ENCODE measurements around the gene TLK1.
A peak's percentile ranks its signal among the peaks of the same experiment; 100 is the strongest.

TLK1 gene

DNA sequence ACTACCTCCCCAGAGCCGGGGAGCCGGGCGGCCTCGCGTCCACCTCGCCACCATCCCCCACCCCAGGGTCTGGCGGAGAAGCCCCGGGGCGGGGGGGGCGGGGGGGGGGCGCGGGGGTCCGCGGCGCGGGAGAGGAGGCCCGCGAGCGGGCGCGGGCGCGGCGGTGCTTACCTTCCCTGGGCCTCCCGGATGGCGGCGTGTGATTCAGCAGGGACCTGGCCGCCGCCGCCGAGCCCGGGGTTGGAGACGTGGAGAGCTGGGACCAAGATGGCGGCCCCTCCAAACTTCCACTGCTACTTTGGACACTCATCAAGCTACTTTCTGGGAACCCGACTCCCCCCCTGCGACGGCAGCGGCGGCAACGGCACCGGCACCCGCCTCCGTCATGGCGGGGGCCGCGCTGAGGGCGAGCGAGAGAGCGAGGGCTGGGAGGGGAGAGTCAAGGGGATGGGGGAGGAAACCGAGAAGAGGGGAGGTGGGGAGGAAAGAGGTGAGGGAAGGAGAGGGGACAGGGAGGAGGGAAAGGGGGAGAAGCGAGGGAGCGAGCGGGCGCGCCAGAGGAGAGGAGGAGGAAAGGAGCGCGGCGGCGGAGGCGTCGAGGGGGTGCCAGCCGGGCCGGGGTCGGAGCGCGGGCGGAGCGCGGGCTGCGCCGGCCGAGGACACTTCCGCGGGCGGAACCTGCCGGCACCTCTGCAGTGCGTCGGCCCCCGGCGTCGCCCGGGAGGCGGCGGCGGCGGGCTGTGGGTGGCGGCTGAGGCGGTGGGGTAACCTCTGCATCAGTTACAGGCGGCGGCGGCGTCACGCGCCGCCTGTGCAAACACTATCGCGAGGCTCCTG is at the start of gene TLK1:
Gene TLK1 (minus strand): TSS at position 775 of the 837 bp plus-strand sequence. CDS start 465 bp downstream, at position 310.
- DNase-seq (ENCODE audit: low read depth), result peak; percentile 56

GRCh38 chr2:171210216-171210863 is 49.6 kb upstream of the TLK1 start:
- DNase-seq (ENCODE audit: low read depth), result no peak

GRCh38 chr2:171208657-171209056 is 48.0 kb upstream of the TLK1 start:
- DNase-seq (ENCODE audit: low read depth), result no peak

DNA sequence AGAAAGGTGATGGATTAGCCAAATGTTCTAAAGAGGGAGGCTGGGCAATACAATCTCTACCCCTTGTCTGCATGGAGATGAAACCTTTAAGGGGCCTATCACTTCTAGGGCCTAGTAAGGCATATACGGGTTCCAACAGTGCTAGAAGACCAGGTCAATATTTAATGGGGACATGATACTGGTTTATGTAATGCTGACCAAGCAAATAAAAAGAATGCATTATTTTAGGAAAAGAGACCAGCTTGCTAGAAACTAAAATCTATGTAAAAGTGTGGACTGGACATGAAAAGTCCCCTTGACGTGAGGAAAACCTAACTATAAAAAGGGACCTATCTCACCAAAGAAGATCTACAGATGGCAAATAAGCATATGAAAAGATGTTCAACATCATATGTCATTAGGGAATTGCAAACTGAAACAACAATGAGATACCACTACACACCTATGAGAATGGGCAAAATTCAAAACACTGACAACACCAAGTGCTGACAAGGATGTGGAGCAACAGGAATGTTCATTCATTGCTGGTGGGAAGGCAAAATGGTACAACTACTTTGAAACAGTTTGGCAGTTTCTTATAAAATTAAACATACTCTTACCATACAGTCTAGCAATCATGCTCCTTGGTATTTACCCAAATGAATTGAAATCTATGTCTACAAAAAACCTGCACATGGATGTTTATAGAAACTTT is 45.9 kb upstream of the TLK1 start:
- DNase-seq (ENCODE audit: low read depth), result no peak

- DNase-seq (ENCODE audit: low read depth), result no peak
These were observed 44.9 kb upstream of the TLK1 start for GRCh38 chr2:171205551-171205950.

DNA sequence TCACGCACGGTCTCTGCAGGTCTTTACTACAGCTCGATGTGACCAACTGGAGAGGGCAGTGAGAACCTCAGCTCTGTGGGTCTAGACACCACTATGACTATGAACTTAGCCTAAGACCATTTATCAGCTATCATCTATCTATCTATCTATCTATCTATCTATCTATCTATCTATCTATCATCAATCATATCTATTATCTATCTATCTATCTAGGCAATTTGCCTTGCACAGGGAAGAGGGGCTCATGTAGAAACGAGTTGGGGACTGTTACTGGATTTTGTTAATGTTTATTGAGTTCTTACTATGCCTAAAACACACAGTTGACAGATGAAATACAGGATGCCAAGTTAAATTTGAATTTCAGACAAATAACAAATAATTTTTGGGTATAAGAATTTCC is 41.1 kb upstream of the TLK1 start:
- no peak for DNase-seq (ENCODE audit: low read depth)

DNA sequence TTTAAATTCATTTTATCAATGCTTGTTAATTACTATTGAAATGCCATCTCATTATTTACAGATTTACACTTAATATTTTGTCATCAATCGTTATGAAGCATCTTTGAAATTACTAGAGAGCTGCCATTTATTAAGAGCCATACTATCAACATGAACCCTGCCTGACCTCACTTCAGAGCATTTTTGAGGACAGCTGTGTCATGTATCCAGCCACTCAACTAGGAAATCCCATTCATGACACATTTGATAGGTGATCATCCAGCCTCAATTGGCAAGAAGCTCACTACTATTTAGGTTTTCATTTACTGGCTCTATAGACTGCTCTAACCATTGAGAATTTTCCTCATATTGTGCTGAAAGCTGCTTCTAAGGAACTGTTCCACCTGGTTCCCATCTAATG is 40.6 kb upstream of the TLK1 start:
- no peak for DNase-seq (ENCODE audit: low read depth)

- DNase-seq (ENCODE audit: low read depth), result no peak
These were observed 39.8 kb upstream of the TLK1 start for GRCh38 chr2:171200469-171200868.

DNA sequence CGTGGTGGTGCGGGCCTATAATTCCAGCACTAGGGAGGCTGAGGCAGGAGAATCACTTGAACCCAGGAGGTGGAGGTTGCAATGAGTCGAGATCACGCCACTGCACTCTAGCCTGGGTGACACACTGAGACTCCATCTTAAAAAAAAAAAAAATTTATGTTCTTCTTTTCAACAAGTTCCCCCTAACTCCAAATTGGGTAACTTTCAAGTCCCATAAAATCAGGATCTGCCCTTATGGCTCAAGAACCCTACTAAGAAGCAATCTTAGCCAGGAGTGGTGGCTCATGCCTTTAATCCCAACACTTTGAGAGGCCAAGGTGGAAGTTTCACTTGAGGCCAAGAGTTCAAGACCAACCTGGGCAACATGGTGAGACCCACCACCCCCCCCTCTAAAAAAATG is 30.3 kb upstream of the TLK1 start:
- no peak for DNase-seq (ENCODE audit: low read depth)

- DNase-seq (ENCODE audit: low read depth), result no peak
These were observed 27.1 kb upstream of the TLK1 start for GRCh38 chr2:171187819-171188218.

- no peak for DNase-seq (ENCODE audit: low read depth)
These were observed 26.5 kb upstream of the TLK1 start for GRCh38 chr2:171187177-171187576.

- DNase-seq (ENCODE audit: low read depth), result no peak
These were observed 25.2 kb upstream of the TLK1 start for GRCh38 chr2:171185941-171186340.

DNA sequence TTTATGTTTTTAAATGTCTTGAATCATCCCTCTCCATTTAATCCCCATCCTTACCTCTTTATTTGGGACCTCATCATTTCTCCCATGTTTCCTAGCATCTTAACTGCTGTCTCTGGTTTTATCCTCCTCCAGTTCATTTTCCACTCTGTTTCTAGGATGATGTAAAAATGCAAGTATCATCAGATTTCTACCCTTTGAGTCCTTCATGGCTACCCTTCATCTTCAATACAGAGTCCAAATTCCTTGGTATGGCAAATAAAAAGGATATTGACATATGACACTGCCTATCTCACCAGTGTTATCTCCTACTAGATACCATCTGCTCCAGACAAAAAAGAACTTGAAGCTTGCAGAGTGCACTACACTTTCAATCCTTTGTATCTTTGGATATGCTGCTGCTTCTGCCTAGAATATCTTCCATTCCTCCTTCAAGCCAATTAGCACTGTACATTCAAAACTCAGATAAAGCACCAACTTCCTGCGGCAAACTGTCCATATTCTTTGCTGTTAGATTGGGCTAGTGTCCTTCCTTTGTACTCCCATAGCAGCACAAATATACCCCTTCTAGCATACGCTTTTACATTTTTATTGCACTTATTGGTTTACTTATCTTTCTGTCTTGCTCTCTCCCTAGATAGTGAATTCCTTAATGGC is 24.6 kb upstream of the TLK1 start:
- no peak for DNase-seq (ENCODE audit: low read depth)

- no peak for DNase-seq (ENCODE audit: low read depth)
These were observed 20.7 kb upstream of the TLK1 start for GRCh38 chr2:171181064-171182049.

DNA sequence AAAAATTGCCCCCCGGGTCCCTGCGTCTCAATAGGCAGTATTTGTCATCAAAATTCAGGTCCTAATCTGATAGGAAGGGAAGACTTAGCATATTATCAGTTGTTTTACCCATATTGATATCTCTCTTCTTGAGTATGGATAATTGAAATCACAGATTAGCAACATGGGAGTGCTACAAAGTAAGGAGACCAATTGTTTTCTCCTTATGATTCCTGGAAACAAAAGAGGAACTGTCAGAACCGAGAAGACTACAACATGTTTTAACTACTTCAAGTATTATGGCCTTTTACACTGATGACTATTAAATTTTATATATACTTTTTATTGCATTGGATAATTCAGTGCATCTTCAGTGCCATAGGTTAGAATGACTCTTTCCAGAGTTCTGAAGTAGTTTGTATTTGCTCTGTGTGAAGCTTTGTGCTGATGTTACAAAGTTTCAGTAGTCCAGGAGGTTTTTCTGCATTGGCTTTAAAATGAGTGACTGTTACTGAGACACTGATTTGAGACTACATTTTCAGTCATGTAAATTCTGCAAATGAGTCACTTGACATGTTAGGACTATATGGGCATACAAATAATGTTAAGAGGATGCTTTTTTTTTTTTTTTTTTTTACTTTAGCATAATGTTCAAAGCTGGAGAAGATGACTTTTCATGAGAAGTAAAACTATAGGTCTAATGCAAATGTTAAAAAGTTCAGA is 19.7 kb upstream of the TLK1 start:
- no peak for DNase-seq (ENCODE audit: low read depth)

DNA sequence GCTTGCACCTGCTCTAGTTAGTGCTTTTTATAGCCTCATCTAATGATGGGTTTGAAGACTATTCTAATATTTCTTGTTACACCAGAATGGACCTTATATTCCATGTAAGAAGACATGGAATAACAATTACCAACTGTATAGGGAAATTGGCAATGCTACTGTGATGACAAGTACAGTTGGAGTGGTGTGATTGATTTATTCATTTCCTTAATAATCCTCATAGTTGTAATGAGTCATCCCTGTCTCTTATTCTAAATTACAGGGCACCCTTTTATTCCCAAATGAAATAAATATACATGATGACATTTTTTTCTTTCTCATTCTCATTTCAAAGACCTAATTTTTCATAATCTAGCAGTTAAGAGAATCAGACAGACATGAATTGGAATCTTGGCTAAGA is 18.3 kb upstream of the TLK1 start:
- no peak for DNase-seq (ENCODE audit: low read depth)

- DNase-seq (ENCODE audit: low read depth), result no peak
These were observed 15.8 kb upstream of the TLK1 start for GRCh38 chr2:171176516-171176915.

DNA sequence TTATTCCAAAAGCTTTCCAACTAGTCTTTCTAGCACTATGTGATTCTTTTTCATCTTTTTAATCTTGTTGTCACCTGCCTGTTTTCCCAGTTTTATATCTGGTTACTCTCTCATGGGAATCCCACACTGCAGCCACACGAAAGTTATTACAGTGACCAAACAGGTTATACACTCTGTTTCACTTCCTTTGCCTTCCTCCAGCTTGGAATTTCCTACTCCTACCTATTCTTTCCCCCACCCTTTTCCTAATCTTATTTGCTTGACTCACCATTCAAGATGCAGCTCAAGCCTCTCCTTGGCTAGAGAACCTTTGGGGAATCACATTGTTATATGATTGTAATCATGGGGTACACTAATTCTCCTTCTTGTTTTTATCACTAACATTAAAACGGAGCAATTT is 13.4 kb upstream of the TLK1 start:
- no peak for DNase-seq (ENCODE audit: low read depth)

- DNase-seq (ENCODE audit: low read depth), result no peak
These were observed 12.4 kb upstream of the TLK1 start for GRCh38 chr2:171173087-171173486.

GRCh38 chr2:171171808-171172207 is 11.1 kb upstream of the TLK1 start:
- DNase-seq (ENCODE audit: low read depth), result no peak

GRCh38 chr2:171169839-171170238 is 9.1 kb upstream of the TLK1 start:
- no peak for DNase-seq (ENCODE audit: low read depth)
